CD4-positive, alpha-beta T cell (primary cell): Measurements from ENCODE around the gene CAMK2B. TPM values are rescaled to one million over a fixed set of nuclear protein-coding genes. Genes with fewer than 3 reads are reported as not detected.

Source experiments
- ATAC-seq: fragments of 200-7000 bp; cut with Tn5 transposase; one replicate; pipeline ENCODE4 v1.10.0; 2022; ENCODE audit warnings: mild to moderate bottlenecking; ENCODE audit not compliant: poor library complexity
- CTCF ChIA-PET: fragments of 350-600 bp; sonication (Branson Sonifier 250); formaldehyde crosslinking; loops from one replicate; lab custom pipeline; 2021; ENCODE audit warnings: antibody characterized with exemption, inconsistent platforms; lab: Charles Lee
- POLR2A ChIA-PET: fragments of 350-600 bp; sonication (Branson Sonifier 250); formaldehyde crosslinking; loops from one replicate; lab custom pipeline; 2021; ENCODE audit warnings: antibody characterized with exemption, inconsistent platforms; lab: Charles Lee
- DNase-seq, 14 experiments: peaks; one replicate each; pipeline ENCODE4 v3.0.0-alpha.2; 2013 to 2020; ENCODE audit warnings: mixed read lengths in 2 of 14
- H3K27ac ChIP-seq, 2 donors: one replicate each; pipeline versions ENCODE4 v1.5.1 to v1.7.0; 2013; ENCODE audit warnings: low read length in 2 of 2, low read depth in 1 of 2, mild to moderate bottlenecking in 1 of 2
- H3K27me3 ChIP-seq, 2 experiments: 1 replicate in 1 of 2; 2 replicates in 1 of 2; pipeline versions ENCODE4 v1.6.1 to v1.7.0; 2013; ENCODE audit warnings: low read length in 2 of 2, control low read depth in 1 of 2, mild to moderate bottlenecking in 1 of 2, moderate library complexity in 1 of 2; ENCODE audit not compliant: insufficient read depth in 2 of 2, control insufficient read depth in 1 of 2
- H3K36me3 ChIP-seq: one replicate; pipeline ENCODE4 v1.6.1; 2013; ENCODE audit warnings: low read length, control low read depth; ENCODE audit not compliant: insufficient read depth
- H3K4me1 ChIP-seq: one replicate; pipeline ENCODE4 v1.6.1; 2013; ENCODE audit warnings: low read length, control low read depth; ENCODE audit not compliant: insufficient read depth
- H3K4me3 ChIP-seq: one replicate; pipeline ENCODE4 v1.5.1; 2013; ENCODE audit warnings: mild to moderate bottlenecking, low read length, moderate library complexity
- H3K9me3 ChIP-seq, 2 experiments: 1 replicate in 1 of 2; 2 replicates in 1 of 2; pipeline versions ENCODE4 v1.6.1 to v1.7.0; 2013; ENCODE audit warnings: low read length in 2 of 2, mild to moderate bottlenecking in 2 of 2, control low read depth in 1 of 2, moderate library complexity in 1 of 2; ENCODE audit not compliant: control insufficient read depth in 1 of 2, insufficient read depth in 1 of 2
- H3K27ac Mint-ChIP-seq: one replicate; pipeline ENCODE4 v1.8.0; 2020; ENCODE audit warnings: mixed read lengths
- H3K27me3 Mint-ChIP-seq: one replicate; pipeline ENCODE4 v1.8.0; 2021; ENCODE audit warnings: mixed read lengths
- H3K36me3 Mint-ChIP-seq: one replicate; pipeline ENCODE4 v1.8.0; 2021; ENCODE audit warnings: low read depth, mixed read lengths
- H3K4me1 Mint-ChIP-seq: one replicate; pipeline ENCODE4 v1.8.0; 2021; ENCODE audit warnings: low read depth, mixed read lengths
- H3K4me3 Mint-ChIP-seq: one replicate; pipeline ENCODE4 v1.8.0; 2020; ENCODE audit warnings: mild to moderate bottlenecking, mixed read lengths
- H3K9me3 Mint-ChIP-seq: one replicate; pipeline ENCODE4 v1.8.0; 2020; ENCODE audit warnings: mixed read lengths
- CTCF ChIP-seq: fragments of 200-600 bp; IDR thresholded peaks from one replicate; pipeline ENCODE4 v1.8.0; 2022; ENCODE audit warnings: antibody characterized with exemption, mild to moderate bottlenecking
- intact Hi-C, 2 experiments: fragments of 100-400 bp; cut with DNase I in 1 of 2; cut with micrococcal nuclease in 1 of 2; formaldehyde crosslinking; loops; one replicate each; pipeline versions ENCODE4 v1.15.1 to v1.9.0; 2023 to 2025; cut with DNase I, micrococcal nuclease
- total RNA-seq, 174 experiments: library from RNA in 2 of 174; stranded (reverse) in 2 of 174; gene quantifications; one replicate each; pipeline ENCODE4 v1.2.3 and lab custom pipeline; 2021 to 2026

The CAMK2B gene
- total RNA-seq, 2 experiments from 2014 or later: not detected

GRCh38 chr7:44262031-44262430 is 63.4 kb downstream of the CAMK2B start:
- no peaks in the 10 kb centered on the region for H3K36me3 Mint-ChIP-seq
- ATAC-seq (no peak), DNase-seq (no peak)
- TF ChIP-seq CTCF: no peak
- no peaks in the 10 kb centered on the region for H3K36me3 ChIP-seq
- no peaks in the 10 kb centered on the region for H3K27me3 ChIP-seq
- no peak overlapping the region for H3K27ac Mint-ChIP-seq
- peaks cover 27% of the 10 kb centered on the region for H3K4me1 Mint-ChIP-seq
- peaks cover 26% of the 10 kb centered on the region for H3K4me1 ChIP-seq
- ChIA-PET POLR2A (no interaction called here), CTCF (no interaction called here)
- H3K4me3 Mint-ChIP-seq: no peak overlapping the region
- no peaks in the 10 kb centered on the region for H3K27me3 Mint-ChIP-seq
- no peak overlapping the region for H3K27ac ChIP-seq
- H3K9me3 ChIP-seq: no peaks in the 10 kb centered on the region
- intact Hi-C loops: no loop called here
- H3K4me3 ChIP-seq: no peak overlapping the region
- no peaks in the 10 kb centered on the region for H3K9me3 Mint-ChIP-seq

- H3K4me1 ChIP-seq: peaks cover 29% of the 10 kb centered on the region
- POLR2A ChIA-PET: no interaction called here
- H3K4me3 Mint-ChIP-seq: no peak overlapping the region
- no peaks in the 10 kb centered on the region for H3K36me3 ChIP-seq
- no peaks in the 10 kb centered on the region for H3K27me3 Mint-ChIP-seq
- peaks cover 27% of the 10 kb centered on the region for H3K4me1 Mint-ChIP-seq
- no peak overlapping the region for H3K27ac Mint-ChIP-seq
- TF ChIP-seq CTCF: no peak
- no peaks in the 10 kb centered on the region for H3K9me3 Mint-ChIP-seq
- H3K27ac ChIP-seq: no peak overlapping the region
- H3K4me3 ChIP-seq: no peak overlapping the region
- DNase-seq (no peak), ATAC-seq (no peak)
- CTCF ChIA-PET: no interaction called here
- H3K36me3 Mint-ChIP-seq: no peaks in the 10 kb centered on the region
- H3K9me3 ChIP-seq: no peaks in the 10 kb centered on the region
- H3K27me3 ChIP-seq: no peaks in the 10 kb centered on the region
- intact Hi-C loops: no loop called here
These were observed 64.2 kb downstream of the CAMK2B start for GRCh38 chr7:44261240-44261639.

GRCh38 chr7:44259547-44260457 is 65.6 kb downstream of the CAMK2B start:
- Histone ChIP-seq H3K27me3 (no peaks in the 10 kb centered on the region), H3K4me3 (no peak overlapping the region), H3K36me3 (no peaks in the 10 kb centered on the region), H3K9me3 (no peaks in the 10 kb centered on the region), H3K27ac (no peak overlapping the region), H3K4me1 (peaks cover 29% of the 10 kb centered on the region)
- CTCF ChIA-PET: no interaction called here
- Mint-ChIP-seq H3K36me3 (no peaks in the 10 kb centered on the region), H3K4me1 (peaks cover 27% of the 10 kb centered on the region), H3K27ac (peak overlapping the region; percentile 49), H3K27me3 (no peaks in the 10 kb centered on the region), H3K4me3 (no peak overlapping the region), H3K9me3 (no peaks in the 10 kb centered on the region)
- intact Hi-C loops: no loop called here
- POLR2A ChIA-PET: interaction anchor here (3.4 kb wide), 1 partner anchor 230 kb away, joined by 18 read pairs; the partner anchor contains the start of gene NUDCD3
- no peak for TF ChIP-seq CTCF
- no peak for DNase-seq
- no peak for ATAC-seq
